G401 (cell line): ENCODE measurements around the gene GABRA1. TPM values are rescaled to one million over a fixed set of nuclear protein-coding genes. Genes with fewer than 3 reads are reported as not detected.

Experiments
- DNase-seq: peaks from one replicate; pipeline ENCODE4 v3.0.0-alpha.2; 2015; ENCODE audit warnings: low spot score
- in situ Hi-C: cut with HindIII; loops from 2 replicates; pipeline ENCODE4 v1.10.0; 2016; ENCODE audit warnings: low sequenced_read_pairs, mixed read lengths
- total RNA-seq: library from RNA; depleted of rRNA; stranded (reverse); fragments of >200 nt; shearing (Covaris generic); gene quantifications from 2 replicates; pipeline ENCODE4 v1.2.3, GENCODE V29; 2014; rRNA removed

Gene GABRA1
- not detected in 2 replicates for total RNA-seq

GRCh38 chr5:161847941-161848391 lies at the start of gene GABRA1:
TSS of gene GABRA1 (plus strand) at chr5:161848120. CDS start at chr5:161850811, 2,691 bp downstream.
- peak; percentile 83 for DNase-seq
- in situ Hi-C loops = no loop called here

- in situ Hi-C loops = no loop called here
- no peak for DNase-seq
These were observed 48.6 kb upstream of the GABRA1 start for GRCh38 chr5:161799316-161799715.

- DNase-seq = no peak
- in situ Hi-C loops = no loop called here
These were observed 43.7 kb upstream of the GABRA1 start for GRCh38 chr5:161804263-161804662.

- in situ Hi-C loops = no loop called here
- peak; percentile 84 for DNase-seq
These were observed 1.2 kb upstream of the GABRA1 start for GRCh38 chr5:161846746-161847145.

DNA sequence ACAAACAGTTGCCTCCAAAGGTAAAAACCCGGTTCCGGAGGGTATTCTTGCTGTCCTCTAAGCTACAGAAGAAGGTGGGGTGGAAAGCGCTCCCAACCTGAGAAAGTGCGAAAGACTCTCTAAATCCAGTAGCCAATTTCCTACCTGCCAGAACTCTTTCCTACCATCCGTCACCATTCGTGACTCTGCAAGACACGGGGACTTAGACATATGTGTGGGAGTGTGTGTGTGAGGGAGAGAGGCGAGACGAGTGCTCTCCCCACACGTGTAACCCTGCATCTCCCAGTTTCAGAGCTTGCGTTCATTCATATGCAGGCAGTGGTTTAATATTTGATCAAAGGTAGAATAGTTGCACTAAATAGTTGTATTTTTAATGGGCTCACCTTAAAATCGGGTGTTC lies 473 bp upstream of the GABRA1 start:
- peak; percentile 84 for DNase-seq
- in situ Hi-C loops = no loop called here

GRCh38 chr5:161850491-161850890 lies 2.6 kb downstream of the GABRA1 start:
- in situ Hi-C loops = no loop called here
- peak; percentile 84 for DNase-seq

GRCh38 chr5:161851691-161852299 lies 3.9 kb downstream of the GABRA1 start:
- in situ Hi-C loops = no loop called here
- peak; percentile 78 for DNase-seq

GRCh38 chr5:161857358-161857757 lies 9.4 kb downstream of the GABRA1 start:
- no peak for DNase-seq
- in situ Hi-C loops = no loop called here

DNA sequence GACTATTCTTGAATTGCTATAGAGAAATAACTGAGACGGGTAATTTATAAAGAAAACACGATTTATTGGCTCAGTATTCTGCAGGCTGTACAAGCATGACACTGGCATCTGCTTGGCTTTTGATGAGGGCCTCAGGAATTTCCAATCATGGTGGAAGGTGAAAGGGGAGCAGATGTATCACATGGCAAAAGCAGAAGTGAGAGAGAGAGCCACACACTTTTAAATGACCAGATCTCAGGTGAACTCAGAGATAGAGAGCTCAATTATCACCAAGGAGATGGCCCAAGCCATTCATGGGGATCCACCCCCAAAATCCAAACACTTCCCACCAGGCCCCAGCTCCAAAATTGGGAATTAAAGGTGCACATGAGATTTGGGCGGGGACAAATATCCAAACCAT lies 15.3 kb downstream of the GABRA1 start:
- in situ Hi-C loops = no loop called here
- DNase-seq = no peak

DNA sequence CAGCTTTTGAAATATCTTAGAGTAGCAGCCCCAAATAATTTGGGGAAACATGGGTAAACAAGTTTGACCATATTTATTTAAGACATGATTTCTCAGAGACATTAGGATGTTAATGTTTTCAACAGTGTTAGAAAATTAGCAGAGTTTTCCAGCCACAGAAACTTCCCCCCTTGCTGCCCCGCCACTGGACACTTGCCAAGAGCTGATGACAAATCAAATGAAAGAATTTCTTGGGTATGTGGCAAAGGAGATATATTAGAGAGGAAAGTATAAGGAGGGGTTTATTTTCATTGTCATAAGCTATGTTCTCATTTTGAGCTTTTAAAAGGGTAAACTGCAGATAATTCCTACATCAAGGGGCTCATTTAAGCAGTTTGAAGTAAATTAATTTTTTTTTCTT lies 15.9 kb downstream of the GABRA1 start:
- no peak for DNase-seq
- in situ Hi-C loops = no loop called here

DNA sequence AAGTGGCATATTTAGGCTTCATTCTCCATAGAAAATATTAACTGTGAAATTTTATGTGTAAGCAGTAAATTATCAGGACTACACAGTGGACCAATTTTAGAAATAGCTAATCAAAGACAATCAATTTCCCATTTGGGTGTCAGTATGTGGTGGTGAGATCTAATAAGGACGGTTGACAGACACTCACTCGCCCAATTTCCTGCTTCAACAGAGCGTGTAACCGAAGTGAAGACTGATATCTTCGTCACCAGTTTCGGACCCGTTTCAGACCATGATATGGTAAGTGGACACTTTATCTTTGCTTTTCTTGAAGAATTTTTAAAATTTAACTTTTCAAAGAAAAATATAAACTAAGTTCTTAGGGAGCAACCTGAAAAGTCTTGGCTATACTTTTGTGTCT lies 17.6 kb downstream of the GABRA1 start:
- DNase-seq = no peak
- in situ Hi-C loops = no loop called here

DNA sequence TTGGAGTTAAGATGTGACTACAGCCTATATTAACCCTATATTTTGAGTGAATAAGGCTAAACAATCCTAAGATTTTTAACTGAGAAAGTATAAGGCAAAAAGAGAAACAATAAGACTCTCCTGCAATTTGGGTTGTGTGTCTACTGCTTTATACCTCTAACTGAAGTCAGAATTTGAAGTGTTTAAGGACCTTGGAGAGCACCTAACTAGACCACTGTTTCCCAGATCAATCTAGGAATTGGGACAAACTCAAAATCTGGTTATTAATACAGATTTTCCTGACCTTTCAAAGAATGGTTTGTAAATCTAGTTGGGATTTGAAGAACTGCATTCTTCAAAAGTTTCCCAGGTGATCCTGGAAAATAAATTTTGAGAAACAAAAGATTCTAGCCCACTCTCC lies 42.1 kb downstream of the GABRA1 start:
- in situ Hi-C loops = no loop called here
- DNase-seq = no peak

DNA sequence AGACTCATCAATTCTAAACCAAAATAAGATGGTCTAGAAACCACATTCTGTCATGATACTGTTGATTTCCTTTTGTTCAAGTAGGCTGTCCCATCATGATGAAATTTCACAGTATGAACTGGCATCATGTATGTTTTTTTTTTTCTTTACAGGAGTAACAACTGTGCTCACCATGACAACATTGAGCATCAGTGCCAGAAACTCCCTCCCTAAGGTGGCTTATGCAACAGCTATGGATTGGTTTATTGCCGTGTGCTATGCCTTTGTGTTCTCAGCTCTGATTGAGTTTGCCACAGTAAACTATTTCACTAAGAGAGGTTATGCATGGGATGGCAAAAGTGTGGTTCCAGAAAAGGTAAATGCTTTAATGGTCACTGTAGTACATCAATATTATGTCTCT lies 47.6 kb downstream of the GABRA1 start:
- DNase-seq = peak; percentile 69
- in situ Hi-C loops = no loop called here

DNA sequence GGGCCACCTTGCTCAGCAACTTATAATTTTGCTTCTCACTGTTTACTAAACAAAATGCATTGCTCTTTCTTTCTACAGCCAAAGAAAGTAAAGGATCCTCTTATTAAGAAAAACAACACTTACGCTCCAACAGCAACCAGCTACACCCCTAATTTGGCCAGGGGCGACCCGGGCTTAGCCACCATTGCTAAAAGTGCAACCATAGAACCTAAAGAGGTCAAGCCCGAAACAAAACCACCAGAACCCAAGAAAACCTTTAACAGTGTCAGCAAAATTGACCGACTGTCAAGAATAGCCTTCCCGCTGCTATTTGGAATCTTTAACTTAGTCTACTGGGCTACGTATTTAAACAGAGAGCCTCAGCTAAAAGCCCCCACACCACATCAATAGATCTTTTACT lies 49.1 kb downstream of the GABRA1 start:
- DNase-seq = no peak
- in situ Hi-C loops = no loop called here

GRCh38 chr5:161899590-161899989 lies 51.7 kb downstream of the GABRA1 start:
- DNase-seq = no peak
- in situ Hi-C loops = no loop called here

- DNase-seq = peak; percentile 93
- in situ Hi-C loops = no loop called here
These were observed 53.1 kb downstream of the GABRA1 start for GRCh38 chr5:161900981-161901380.

DNA sequence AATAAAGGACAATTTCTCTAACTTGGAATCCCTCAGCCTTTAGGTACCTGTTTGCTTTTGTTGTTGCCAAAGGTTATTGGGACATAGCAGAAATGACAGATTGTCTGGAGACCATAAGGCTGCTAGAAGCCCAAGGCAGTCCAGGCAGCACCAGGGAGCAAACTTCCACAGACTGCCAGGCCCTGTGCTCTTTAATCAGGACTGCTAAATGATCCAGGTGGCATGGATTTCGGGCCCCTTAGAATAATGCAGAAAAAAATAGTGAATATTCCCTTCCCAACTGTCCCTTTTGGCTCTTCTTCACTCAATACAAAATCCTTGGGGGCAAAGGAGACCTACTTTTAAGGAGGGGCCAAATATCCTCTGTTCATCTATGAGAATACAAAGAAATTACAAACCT lies 73.9 kb downstream of the GABRA1 start:
- in situ Hi-C loops = no loop called here

DNA sequence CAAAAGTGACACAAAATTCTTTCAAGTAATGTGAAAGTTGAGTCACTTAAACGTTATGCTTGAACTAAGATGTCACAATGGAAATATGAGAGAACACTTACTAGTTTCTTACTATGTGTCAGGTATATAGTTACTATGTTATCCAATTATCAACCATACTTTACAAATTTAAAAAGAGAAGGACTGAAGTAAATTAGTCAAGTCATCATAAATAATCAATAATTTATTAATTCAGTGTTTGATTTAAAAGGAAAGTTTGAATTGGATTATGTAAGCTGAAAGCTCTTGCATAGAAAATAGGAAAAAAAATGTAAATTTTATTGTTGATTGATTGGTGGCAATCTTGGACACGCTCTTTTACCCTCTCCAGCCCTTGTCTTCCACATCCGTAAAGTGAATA lies 76.3 kb downstream of the GABRA1 start:
- no peak for DNase-seq
- in situ Hi-C loops = no loop called here

More for the DNA sequence above, 73.9 kb downstream of the GABRA1 start:
- peak; percentile 99 for DNase-seq

GRCh38 chr5:161925960-161926359 lies 78.0 kb downstream of the GABRA1 start:
- DNase-seq = no peak
- in situ Hi-C loops = no loop called here

- in situ Hi-C loops = no loop called here
- DNase-seq = no peak
These were observed 86.6 kb downstream of the GABRA1 start for GRCh38 chr5:161934486-161934885.

DNA sequence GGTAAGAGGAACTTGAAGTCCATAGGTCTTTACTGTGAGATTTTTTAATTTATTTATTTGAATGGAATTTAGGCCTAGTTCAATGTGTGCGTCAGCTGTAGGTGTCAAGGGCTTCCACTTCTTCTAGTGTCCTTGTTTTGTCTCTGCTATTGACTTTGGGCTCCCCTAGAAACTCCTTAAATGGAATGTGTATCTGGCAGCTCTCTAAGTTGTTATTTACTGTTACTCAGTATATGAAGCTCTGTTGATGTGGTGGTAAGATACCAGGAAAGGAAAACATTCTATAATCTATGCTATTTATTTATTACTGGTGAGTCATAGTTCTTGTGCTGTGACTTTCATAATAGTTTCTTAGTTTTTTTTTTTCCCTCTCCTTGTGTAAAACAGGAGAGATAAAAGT lies 97.1 kb downstream of the GABRA1 start:
- in situ Hi-C loops = no loop called here
- DNase-seq = no peak
